ENCODE results near the gene YY1AP1.
"Not testable (repeated sequence)": the region's sequence is repeated elsewhere in the genome, so short reads cannot be mapped to it uniquely, and the experiment has no call there.

DNA sequence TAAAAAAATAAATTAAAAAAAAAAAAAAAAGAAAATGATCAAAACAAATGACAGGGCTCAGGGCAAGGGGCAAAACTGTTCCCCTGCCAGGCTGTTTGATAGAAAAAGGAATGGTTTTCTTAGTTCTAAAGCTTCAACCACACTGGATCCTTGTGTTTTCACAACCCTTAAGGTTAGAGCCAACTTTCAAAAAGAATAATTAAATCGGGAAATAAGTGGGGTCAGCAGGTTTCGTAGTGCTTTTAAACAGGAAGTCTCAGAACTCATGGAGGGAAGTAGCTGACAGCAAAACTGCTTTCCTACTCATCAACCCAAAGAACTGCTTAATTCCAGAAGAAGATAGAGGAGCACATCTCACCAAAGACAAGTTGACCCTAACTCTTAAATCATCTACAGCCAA is 13.1 kb upstream of the YY1AP1 start:
- TF ChIP-seq, protein P1, sequence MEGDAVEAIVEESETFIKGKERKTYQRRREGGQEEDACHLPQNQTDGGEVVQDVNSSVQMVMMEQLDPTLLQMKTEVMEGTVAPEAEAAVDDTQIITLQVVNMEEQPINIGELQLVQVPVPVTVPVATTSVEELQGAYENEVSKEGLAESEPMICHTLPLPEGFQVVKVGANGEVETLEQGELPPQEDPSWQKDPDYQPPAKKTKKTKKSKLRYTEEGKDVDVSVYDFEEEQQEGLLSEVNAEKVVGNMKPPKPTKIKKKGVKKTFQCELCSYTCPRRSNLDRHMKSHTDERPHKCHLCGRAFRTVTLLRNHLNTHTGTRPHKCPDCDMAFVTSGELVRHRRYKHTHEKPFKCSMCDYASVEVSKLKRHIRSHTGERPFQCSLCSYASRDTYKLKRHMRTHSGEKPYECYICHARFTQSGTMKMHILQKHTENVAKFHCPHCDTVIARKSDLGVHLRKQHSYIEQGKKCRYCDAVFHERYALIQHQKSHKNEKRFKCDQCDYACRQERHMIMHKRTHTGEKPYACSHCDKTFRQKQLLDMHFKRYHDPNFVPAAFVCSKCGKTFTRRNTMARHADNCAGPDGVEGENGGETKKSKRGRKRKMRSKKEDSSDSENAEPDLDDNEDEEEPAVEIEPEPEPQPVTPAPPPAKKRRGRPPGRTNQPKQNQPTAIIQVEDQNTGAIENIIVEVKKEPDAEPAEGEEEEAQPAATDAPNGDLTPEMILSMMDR (IDR thresholded peaks at IDR 0.05), result not testable (repeated sequence)
- TF ChIP-seq POLR2A (IDR thresholded peaks at IDR 0.05), result not testable (repeated sequence)
